Effector memory CD4-positive, alpha-beta T cell (primary cell): Measurements from ENCODE around the gene CABLES1.

Experiments
- DNase-seq, 3 donors: peaks; one replicate each; pipeline ENCODE4 v3.0.0-alpha.2; 2020
- H3K27ac ChIP-seq: 2 replicates; pipeline ENCODE4 v1.7.0; 2013; ENCODE audit warnings: mild to moderate bottlenecking, low read length, moderate library complexity; ENCODE audit not compliant: insufficient read depth, poor library complexity, severe bottlenecking
- H3K27me3 ChIP-seq: replicated peaks from 2 replicates; pipeline ENCODE4 v1.7.0; 2013; ENCODE audit warnings: mild to moderate bottlenecking, low read length; ENCODE audit not compliant: insufficient read depth, control insufficient read depth, poor library complexity, severe bottlenecking
- H3K36me3 ChIP-seq: 2 replicates; pipeline ENCODE4 v1.7.0; 2013; ENCODE audit warnings: mild to moderate bottlenecking, low read length, moderate library complexity; ENCODE audit not compliant: control insufficient read depth, insufficient read depth
- H3K4me1 ChIP-seq: 2 replicates; pipeline ENCODE4 v1.7.0; 2013; ENCODE audit warnings: low read length, mild to moderate bottlenecking; ENCODE audit not compliant: control insufficient read depth, insufficient read depth, poor library complexity, severe bottlenecking
- H3K4me3 ChIP-seq: 2 replicates; pipeline ENCODE4 v1.7.0; 2013; ENCODE audit warnings: low read length, low read depth, mild to moderate bottlenecking; ENCODE audit not compliant: insufficient read depth, poor library complexity, severe bottlenecking
- H3K9me3 ChIP-seq: 2 replicates; pipeline ENCODE4 v1.7.0; 2013; ENCODE audit warnings: mild to moderate bottlenecking, low read length, moderate library complexity; ENCODE audit not compliant: control insufficient read depth

CABLES1 gene

GRCh38 chr18:23141104-23141999 lies 6.1 kb downstream of the CABLES1 start:
- Histone ChIP-seq H3K4me3 (no peak overlapping the region), H3K9me3 (no peaks in the 10 kb centered on the region), H3K27ac (no peak overlapping the region), H3K36me3 (no peaks in the 10 kb centered on the region), H3K4me1 (peaks cover 4% of the 10 kb centered on the region), H3K27me3 (peaks cover 7% of the 10 kb centered on the region)
- no peak for DNase-seq

- Histone ChIP-seq H3K27ac (no peak overlapping the region), H3K27me3 (no peaks in the 10 kb centered on the region), H3K9me3 (no peaks in the 10 kb centered on the region), H3K36me3 (no peaks in the 10 kb centered on the region), H3K4me3 (no peak overlapping the region), H3K4me1 (no peaks in the 10 kb centered on the region)
- no peak for DNase-seq
Observed at GRCh38 chr18:23142251-23142929, 7.1 kb downstream of the CABLES1 start.

- no peaks in the 10 kb centered on the region for H3K36me3 ChIP-seq
- no peaks in the 10 kb centered on the region for H3K27me3 ChIP-seq
- H3K27ac ChIP-seq, result no peak overlapping the region
- no peak for DNase-seq
- no peak overlapping the region for H3K4me3 ChIP-seq
- H3K9me3 ChIP-seq, result no peaks in the 10 kb centered on the region
- H3K4me1 ChIP-seq, result no peaks in the 10 kb centered on the region
Observed at GRCh38 chr18:23143016-23143814, 7.9 kb downstream of the CABLES1 start.

- Histone ChIP-seq H3K4me3 (no peak overlapping the region), H3K36me3 (no peaks in the 10 kb centered on the region), H3K4me1 (no peaks in the 10 kb centered on the region), H3K27me3 (no peaks in the 10 kb centered on the region), H3K9me3 (no peaks in the 10 kb centered on the region), H3K27ac (no peak overlapping the region)
- no peak for DNase-seq
Observed at GRCh38 chr18:23143815-23144261, 8.6 kb downstream of the CABLES1 start.

- no peaks in the 10 kb centered on the region for H3K36me3 ChIP-seq
- H3K4me1 ChIP-seq, result no peaks in the 10 kb centered on the region
- H3K27me3 ChIP-seq, result no peaks in the 10 kb centered on the region
- DNase-seq, result no peak
- H3K27ac ChIP-seq, result no peak overlapping the region
- no peaks in the 10 kb centered on the region for H3K9me3 ChIP-seq
- H3K4me3 ChIP-seq, result no peak overlapping the region
Observed at GRCh38 chr18:23144640-23145039, 9.4 kb downstream of the CABLES1 start.

- Histone ChIP-seq H3K36me3 (no peaks in the 10 kb centered on the region), H3K4me3 (no peak overlapping the region), H3K9me3 (no peaks in the 10 kb centered on the region), H3K27ac (no peak overlapping the region), H3K4me1 (no peaks in the 10 kb centered on the region), H3K27me3 (no peaks in the 10 kb centered on the region)
- no peak for DNase-seq
Observed at GRCh38 chr18:23145621-23146020, 10.3 kb downstream of the CABLES1 start.

GRCh38 chr18:23146861-23147469 lies 11.7 kb downstream of the CABLES1 start:
- no peak overlapping the region for H3K27ac ChIP-seq
- H3K4me1 ChIP-seq, result no peaks in the 10 kb centered on the region
- no peaks in the 10 kb centered on the region for H3K36me3 ChIP-seq
- no peak for DNase-seq
- no peak overlapping the region for H3K4me3 ChIP-seq
- H3K27me3 ChIP-seq, result no peaks in the 10 kb centered on the region
- H3K9me3 ChIP-seq, result no peaks in the 10 kb centered on the region

- Histone ChIP-seq H3K27me3 (no peaks in the 10 kb centered on the region), H3K9me3 (no peaks in the 10 kb centered on the region), H3K4me3 (no peak overlapping the region), H3K27ac (no peak overlapping the region), H3K36me3 (no peaks in the 10 kb centered on the region), H3K4me1 (no peaks in the 10 kb centered on the region)
- DNase-seq, result no peak
Observed at GRCh38 chr18:23148382-23148781, 13.1 kb downstream of the CABLES1 start.

GRCh38 chr18:23149570-23149969 lies 14.3 kb downstream of the CABLES1 start:
- DNase-seq, result no peak
- H3K27me3 ChIP-seq, result no peaks in the 10 kb centered on the region
- no peak overlapping the region for H3K4me3 ChIP-seq
- no peaks in the 10 kb centered on the region for H3K4me1 ChIP-seq
- H3K36me3 ChIP-seq, result no peaks in the 10 kb centered on the region
- H3K27ac ChIP-seq, result no peak overlapping the region
- no peaks in the 10 kb centered on the region for H3K9me3 ChIP-seq
